ENCODE data around the gene PPP1R9A. TPM values are rescaled to one million over a fixed set of nuclear protein-coding genes. Genes with fewer than 3 reads are reported as not detected.

The PPP1R9A gene
- total and polyA plus RNA-seq, 10 of the 15 experiments (the other 5 are each of a cell fraction or from before 2014, with no cell fraction given) = 0.04 to 0.12 TPM; not detected in 8

DNA sequence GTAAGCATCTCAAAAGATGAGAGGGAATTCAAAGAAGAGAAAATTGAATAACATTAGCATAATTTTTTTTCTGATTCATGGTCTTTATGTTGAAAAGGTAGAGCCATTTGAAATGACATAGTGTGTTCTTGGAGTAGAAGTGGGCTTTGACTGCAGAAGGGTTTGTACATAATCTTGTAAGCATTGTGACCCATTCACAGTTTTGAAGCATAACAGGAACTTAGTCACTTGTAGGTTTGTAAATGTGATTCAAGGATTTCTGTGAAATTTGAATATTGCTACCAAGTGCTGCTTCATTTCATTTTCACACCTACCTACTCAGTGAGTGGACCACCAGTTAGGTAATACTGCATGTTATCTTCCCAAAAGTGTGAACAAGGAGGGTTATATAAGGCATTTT is 348.3 kb downstream of the PPP1R9A start:
- Histone ChIP-seq H3K79me2 (ENCODE audit: control insufficient read depth, insufficient read depth, low read length) (no peaks in the 10 kb centered on the region), H3K4me1 (ENCODE audit: control insufficient read depth, insufficient read depth, low read length) (no peaks in the 10 kb centered on the region), H3K27me3 (replicated peaks in 1 of 2; ENCODE audit: control insufficient read depth in 2 of 2, insufficient read depth in 2 of 2, low read length in 1 of 2) (no peaks in the 10 kb centered on the region), H4K20me1 (ENCODE audit: control insufficient read depth, insufficient read depth) (no peaks in the 10 kb centered on the region), H3K4me2 (ENCODE audit: control insufficient read depth, insufficient read depth) (no peak overlapping the region), H2AFZ (ENCODE audit: control insufficient read depth, low read depth, low read length) (no peak overlapping the region), H3K36me3 (ENCODE audit: control insufficient read depth in 2 of 2, insufficient read depth in 2 of 2, low read length in 1 of 2) (no peaks in the 10 kb centered on the region), H3K27ac (ENCODE audit: control insufficient read depth, insufficient read depth) (no peak overlapping the region), H3K4me3 (no peak overlapping the region), H3K9ac (ENCODE audit: control insufficient read depth, insufficient read depth, low read length) (no peak overlapping the region), H3K9me3 (replicated peaks; ENCODE audit: control insufficient read depth, insufficient read depth, low read length) (no peaks in the 10 kb centered on the region)
- ChIA-PET RAD21 (ENCODE audit: unreplicated experiment) (interaction anchor here (1.1 kb wide), 1 partner anchor 806 kb away, joined by 3 read pairs; no protein-coding TSS in a partner anchor), CTCF (no interaction called here), SMC1A (ENCODE audit: uncharacterized antibody, unreplicated experiment) (no interaction called here), POLR2A (interaction anchor here (0.7 kb wide), 1 partner anchor 11 kb away, joined by 3 read pairs; no protein-coding TSS in a partner anchor)
- no peak for TF ChIP-seq RB1 (IDR thresholded peaks at IDR 0.05; ENCODE audit: borderline replicate concordance)
- ATAC-seq (no peak; the same call in 1 of the 3 replicates), DNase-seq (ENCODE audit: low read depth, low spot score) (no peak), FAIRE-seq (no peak)
- in situ Hi-C loops (cut with MboI) = no loop called here
- intact Hi-C loops (cut with micrococcal nuclease; ENCODE audit: unreplicated experiment) = no loop called here
- no TSS peak for BruUV-seq (replicated peaks)

DNA sequence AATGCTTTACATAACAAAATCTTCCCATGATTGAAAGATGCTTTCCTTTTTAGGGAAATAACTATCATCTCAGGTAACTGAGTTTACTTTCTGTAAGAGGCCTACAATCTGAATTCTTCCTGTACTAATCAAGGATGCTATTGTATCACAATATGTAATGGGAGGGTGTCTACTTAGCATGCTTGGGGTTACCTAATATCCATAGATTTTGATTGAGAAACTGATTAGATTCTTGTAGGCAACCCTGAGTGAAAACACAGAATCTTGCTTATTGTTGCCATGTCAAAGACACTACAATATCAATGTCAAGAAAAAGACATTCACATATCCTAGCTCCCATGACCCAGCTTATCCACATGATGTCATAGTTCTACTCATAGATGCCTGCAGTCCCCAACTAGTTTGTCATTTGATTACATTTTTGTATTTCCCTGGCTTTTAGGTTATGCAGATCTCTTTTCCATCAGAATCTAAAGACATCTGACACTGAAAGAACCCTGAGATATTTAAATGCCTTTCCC is 354.6 kb downstream of the PPP1R9A start:
- H3K79me2 ChIP-seq (ENCODE audit: control insufficient read depth, insufficient read depth, low read length) = no peaks in the 10 kb centered on the region
- RAD21 ChIA-PET (ENCODE audit: unreplicated experiment) = no interaction called here
- no peak for ATAC-seq
- SMC1A ChIA-PET (ENCODE audit: uncharacterized antibody, unreplicated experiment) = interaction anchor here (0.7 to 1.5 kb wide), 3 partner anchors 9 to 215 kb away, joined by 4 to 5 read pairs (median 5); no protein-coding TSS in a partner anchor
- no peak overlapping the region for H3K4me2 ChIP-seq (ENCODE audit: control insufficient read depth, insufficient read depth)
- TF ChIP-seq, protein P1, sequence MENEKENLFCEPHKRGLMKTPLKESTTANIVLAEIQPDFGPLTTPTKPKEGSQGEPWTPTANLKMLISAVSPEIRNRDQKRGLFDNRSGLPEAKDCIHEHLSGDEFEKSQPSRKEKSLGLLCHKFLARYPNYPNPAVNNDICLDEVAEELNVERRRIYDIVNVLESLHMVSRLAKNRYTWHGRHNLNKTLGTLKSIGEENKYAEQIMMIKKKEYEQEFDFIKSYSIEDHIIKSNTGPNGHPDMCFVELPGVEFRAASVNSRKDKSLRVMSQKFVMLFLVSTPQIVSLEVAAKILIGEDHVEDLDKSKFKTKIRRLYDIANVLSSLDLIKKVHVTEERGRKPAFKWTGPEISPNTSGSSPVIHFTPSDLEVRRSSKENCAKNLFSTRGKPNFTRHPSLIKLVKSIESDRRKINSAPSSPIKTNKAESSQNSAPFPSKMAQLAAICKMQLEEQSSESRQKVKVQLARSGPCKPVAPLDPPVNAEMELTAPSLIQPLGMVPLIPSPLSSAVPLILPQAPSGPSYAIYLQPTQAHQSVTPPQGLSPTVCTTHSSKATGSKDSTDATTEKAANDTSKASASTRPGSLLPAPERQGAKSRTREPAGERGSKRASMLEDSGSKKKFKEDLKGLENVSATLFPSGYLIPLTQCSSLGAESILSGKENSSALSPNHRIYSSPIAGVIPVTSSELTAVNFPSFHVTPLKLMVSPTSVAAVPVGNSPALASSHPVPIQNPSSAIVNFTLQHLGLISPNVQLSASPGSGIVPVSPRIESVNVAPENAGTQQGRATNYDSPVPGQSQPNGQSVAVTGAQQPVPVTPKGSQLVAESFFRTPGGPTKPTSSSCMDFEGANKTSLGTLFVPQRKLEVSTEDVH (IDR thresholded peaks at IDR 0.05; ENCODE audit: low read depth, partially characterized antibody) = no peak
- TF ChIP-seq JUNB (IDR thresholded peaks at IDR 0.05) = no peak
- no peak for TF ChIP-seq NFIC (IDR thresholded peaks at IDR 0.05; ENCODE audit: low read depth, low read length)
- TF ChIP-seq SMAD5 (IDR thresholded peaks at IDR 0.05; ENCODE audit: low read depth) = no peak
- no peak for TF ChIP-seq ZNF274 (IDR thresholded peaks at IDR 0.05; ENCODE audit: insufficient read depth, insufficient read length)
- TF ChIP-seq RFX5 (IDR thresholded peaks at IDR 0.05; ENCODE audit: low read depth, low read length) = no peak
- no peak for TF ChIP-seq BCL11A (IDR thresholded peaks at IDR 0.05; ENCODE audit: low read depth, low read length)
- no peak for TF ChIP-seq ETV6 (conservative IDR thresholded peaks at IDR 0.05 in 1 of 2, IDR thresholded peaks at IDR 0.05 in 1 of 2; ENCODE audit: borderline replicate concordance in 1 of 2, low read depth in 1 of 2)
- H3K27me3 ChIP-seq (replicated peaks in 1 of 2; ENCODE audit: control insufficient read depth in 2 of 2, insufficient read depth in 2 of 2, low read length in 1 of 2) = no peaks in the 10 kb centered on the region
- CTCF ChIA-PET = interaction anchor here (1.2 to 2.7 kb wide), 3 partner anchors 15 to 215 kb away, joined by 3 to 9 read pairs (median 6); no protein-coding TSS in a partner anchor
- no peaks in the 10 kb centered on the region for H3K9me3 ChIP-seq (replicated peaks; ENCODE audit: control insufficient read depth, insufficient read depth, low read length)
- no peak overlapping the region for H3K4me3 ChIP-seq
- FAIRE-seq = no peak
- no TSS peak for BruUV-seq (replicated peaks)
- POLR2A ChIA-PET = no interaction called here
- H2AFZ ChIP-seq (ENCODE audit: control insufficient read depth, low read depth, low read length) = no peak overlapping the region
- DNase-seq (ENCODE audit: low read depth, low spot score) = no peak
- no peak overlapping the region for H3K27ac ChIP-seq (ENCODE audit: control insufficient read depth, insufficient read depth)
- H3K36me3 ChIP-seq (ENCODE audit: control insufficient read depth in 2 of 2, insufficient read depth in 2 of 2, low read length in 1 of 2) = no peaks in the 10 kb centered on the region
- intact Hi-C loops (cut with micrococcal nuclease; ENCODE audit: unreplicated experiment) = no loop called here
- in situ Hi-C loops (cut with MboI) = no loop called here
- no peak overlapping the region for H3K9ac ChIP-seq (ENCODE audit: control insufficient read depth, insufficient read depth, low read length)
- H4K20me1 ChIP-seq (ENCODE audit: control insufficient read depth, insufficient read depth) = no peaks in the 10 kb centered on the region
- H3K4me1 ChIP-seq (ENCODE audit: control insufficient read depth, insufficient read depth, low read length) = no peaks in the 10 kb centered on the region

Data from GM12878 (cell line).